ENCODE data around the gene GNAT1.

DNA sequence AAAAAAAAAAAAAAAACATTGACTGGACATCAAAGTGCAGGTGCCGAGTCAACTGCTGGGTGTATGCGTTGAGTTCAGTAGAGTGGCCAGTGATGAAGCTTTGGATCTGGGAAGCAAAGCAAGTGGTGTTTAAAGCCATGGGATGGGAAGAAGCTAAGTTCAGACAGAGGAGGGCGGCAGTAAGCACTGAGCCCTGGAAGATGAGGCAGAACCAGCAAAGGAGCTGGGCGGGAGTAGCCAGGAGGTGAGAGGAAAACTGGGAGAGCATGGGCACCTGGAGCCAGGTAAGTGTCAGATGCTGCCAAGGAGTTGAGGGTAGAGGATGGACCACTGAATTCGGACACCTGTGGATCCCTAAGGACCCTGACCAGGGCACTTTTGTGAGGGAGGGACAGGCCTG, 33.2 kb downstream of the GNAT1 start:
- TF ChIP-seq CTCF (conservative IDR thresholded peaks at IDR 0.05; ENCODE audit: low read length), result no peak
- no peak for TF ChIP-seq EZH2phosphoT487 (IDR thresholded peaks at IDR 0.05; ENCODE audit: borderline replicate concordance, low read depth, low read length)

All from OCI-LY7 (cell line).